H1 (cell line): ENCODE data around the gene CAPN15. TPM values are rescaled to one million over a fixed set of nuclear protein-coding genes. Genes with fewer than 3 reads are reported as not detected.

Source experiments
- CTCF ChIA-PET: fragments of 300-600 bp; sonication (Branson Sonifier 250); formaldehyde crosslinking; loops from one replicate; lab custom pipeline; 2021; ENCODE audit not compliant: partially characterized antibody; lab: Charles Lee
- POLR2A ChIA-PET: fragments of 300-600 bp; sonication (Branson Sonifier 250); formaldehyde crosslinking; loops from one replicate; lab custom pipeline; 2021; ENCODE audit warnings: inconsistent platforms; ENCODE audit not compliant: partially characterized antibody; lab: Charles Lee
- DNase-seq, 2 experiments: peaks; one replicate each; pipeline versions ENCODE4 v3.0.0 to v3.0.0-alpha.2; 2010 to 2022; ENCODE audit warnings: low spot score in 2 of 2, low read depth in 1 of 2, mixed read lengths in 1 of 2
- FAIRE-seq: peaks from 2 replicates; lab custom pipeline; 2011; peaks lifted over from hg19 to GRCh38; lab: Jason Lieb, UNC
- H2AFZ ChIP-seq: 2 replicates; pipeline ENCODE4 v1.8.1; 2012; ENCODE audit warnings: low read length, inconsistent platforms
- H2AK5ac ChIP-seq: 2 replicates; pipeline ENCODE4 v1.6.1; 2013; ENCODE audit warnings: low read depth, low read length
- H2BK120ac ChIP-seq: replicated peaks from 2 replicates; pipeline ENCODE3; 2013; ENCODE audit warnings: low read depth, low read length, inconsistent platforms
- H2BK12ac ChIP-seq: 2 replicates; pipeline ENCODE4 v1.6.1; 2013; ENCODE audit warnings: low read depth, low read length
- H2BK15ac ChIP-seq: 2 replicates; pipeline ENCODE4 v1.6.1; 2013; ENCODE audit warnings: low read length
- H2BK20ac ChIP-seq: 2 replicates; pipeline ENCODE4 v1.6.1; 2013; ENCODE audit warnings: low read length
- H2BK5ac ChIP-seq: 2 replicates; pipeline ENCODE4 v1.6.1; 2013; ENCODE audit warnings: low read depth, low read length
- H3K14ac ChIP-seq: 2 replicates; pipeline ENCODE4 v1.6.1; 2013; ENCODE audit warnings: inconsistent platforms; ENCODE audit not compliant: insufficient read length
- H3K18ac ChIP-seq: 2 replicates; pipeline ENCODE4 v1.6.1; 2013; ENCODE audit warnings: low read length; ENCODE audit errors: extremely low read depth
- H3K23ac ChIP-seq: 2 replicates; pipeline ENCODE4 v1.6.1; 2013; ENCODE audit warnings: inconsistent platforms; ENCODE audit not compliant: insufficient read length
- H3K23me2 ChIP-seq: 2 replicates; pipeline ENCODE4 v1.6.1; 2013; ENCODE audit warnings: low read depth, low read length
- H3K27ac ChIP-seq: 2 replicates; pipeline ENCODE4 v1.6.1; 2011; ENCODE audit warnings: low read depth, low read length, inconsistent platforms
- H3K27me3 ChIP-seq, 4 experiments: replicated peaks in 1 of 4; 1 replicate in 1 of 4; 2 replicates in 3 of 4; pipeline versions ENCODE4 v1.6.1 to v1.8.1; 2011 to 2013; ENCODE audit warnings: low read length in 3 of 4, mild to moderate bottlenecking in 3 of 4, inconsistent platforms in 2 of 4, mixed read lengths in 2 of 4, moderate library complexity in 1 of 4; ENCODE audit not compliant: control insufficient read depth in 3 of 4, insufficient read depth in 3 of 4; ENCODE audit errors: extremely low read depth in 1 of 4
- H3K36me3 ChIP-seq, 4 experiments: 2 replicates each; pipeline versions ENCODE4 v1.6.1 to v1.8.1; 2011 to 2013; ENCODE audit warnings: mild to moderate bottlenecking in 4 of 4, low read length in 3 of 4, moderate library complexity in 2 of 4, control low read depth in 1 of 4, inconsistent platforms in 1 of 4; ENCODE audit not compliant: insufficient read depth in 4 of 4, control insufficient read depth in 2 of 4
- H3K4ac ChIP-seq: replicated peaks from 2 replicates; pipeline ENCODE3; 2013; ENCODE audit warnings: low read length, low read depth, mixed read lengths, inconsistent platforms; ENCODE audit not compliant: insufficient read length
- H3K4me1 ChIP-seq, 4 experiments: replicated peaks in 1 of 4; 1 replicate in 1 of 4; 2 replicates in 3 of 4; pipeline versions ENCODE4 v1.6.1 to v1.8.1; 2011 to 2013; ENCODE audit warnings: low read length in 3 of 4, inconsistent platforms in 2 of 4, mixed read lengths in 1 of 4; ENCODE audit not compliant: insufficient read depth in 4 of 4, control insufficient read depth in 3 of 4
- H3K4me2 ChIP-seq, 2 experiments: 2 replicates each; pipeline versions ENCODE4 v1.6.1 to v1.8.1; 2011 to 2013; ENCODE audit warnings: low read depth in 2 of 2, low read length in 2 of 2, control low read depth in 1 of 2, inconsistent platforms in 1 of 2, mild to moderate bottlenecking in 1 of 2; ENCODE audit not compliant: insufficient read depth in 1 of 2
- H3K4me3 ChIP-seq, 4 experiments: fragments of 200-600, 300-600 bp in 1 of 4; sonication (generic), shearing (Covaris generic), sonication (Bioruptor Twin) in 1 of 4; 2 replicates each; pipeline versions ENCODE4 v1.5.1 to v1.8.1; 2011 to 2016; ENCODE audit warnings: low read length in 4 of 4, low read depth in 3 of 4, control low read depth in 2 of 4, inconsistent platforms in 2 of 4, mild to moderate bottlenecking in 2 of 4, mixed read lengths in 1 of 4, moderate library complexity in 1 of 4; ENCODE audit not compliant: insufficient read depth in 2 of 4; ENCODE audit errors: extremely low read depth in 1 of 4
- H3K56ac ChIP-seq: replicated peaks from 2 replicates; pipeline ENCODE3; 2013; ENCODE audit warnings: low read depth, mild to moderate bottlenecking, mixed read lengths, low read length, inconsistent platforms; ENCODE audit not compliant: insufficient read length
- H3K79me1 ChIP-seq: 2 replicates; pipeline ENCODE4 v1.6.1; 2013; ENCODE audit warnings: low read depth, low read length, control low read depth
- H3K79me2 ChIP-seq, 2 experiments: 2 replicates each; pipeline versions ENCODE4 v1.6.1 to v1.8.1; 2012 to 2013; ENCODE audit warnings: low read length in 2 of 2, mild to moderate bottlenecking in 2 of 2, inconsistent platforms in 1 of 2; ENCODE audit not compliant: insufficient read depth in 2 of 2, control insufficient read depth in 1 of 2
- H3K9ac ChIP-seq, 4 experiments: replicated peaks in 1 of 4; 1 replicate in 1 of 4; 2 replicates in 3 of 4; pipeline versions ENCODE4 v1.6.1 to v1.8.1; 2011 to 2013; ENCODE audit warnings: low read depth in 3 of 4, low read length in 3 of 4, control low read depth in 2 of 4, mild to moderate bottlenecking in 2 of 4, moderate library complexity in 2 of 4, inconsistent platforms in 1 of 4; ENCODE audit errors: extremely low read depth in 1 of 4
- H3K9me3 ChIP-seq, 2 experiments: 2 replicates each; pipeline versions ENCODE4 v1.6.1 to v1.8.1; 2012 to 2013; ENCODE audit warnings: mild to moderate bottlenecking in 2 of 2, moderate library complexity in 2 of 2, control low read depth in 1 of 2, inconsistent platforms in 1 of 2, low read depth in 1 of 2, low read length in 1 of 2, mixed read lengths in 1 of 2; ENCODE audit not compliant: insufficient read depth in 2 of 2
- H4K20me1 ChIP-seq, 2 experiments: replicated peaks in 1 of 2; 2 replicates each; pipeline versions ENCODE3 to v1.8.1; 2011 to 2013; ENCODE audit warnings: inconsistent platforms in 2 of 2, low read length in 2 of 2, mild to moderate bottlenecking in 1 of 2; ENCODE audit not compliant: insufficient read depth in 2 of 2, control insufficient read depth in 1 of 2
- H4K5ac ChIP-seq: 2 replicates; pipeline ENCODE4 v1.6.1; 2013; ENCODE audit warnings: low read length, low read depth, mixed read lengths, inconsistent platforms; ENCODE audit not compliant: insufficient read length
- H4K8ac ChIP-seq: 2 replicates; pipeline ENCODE4 v1.8.0; 2013; ENCODE audit warnings: mild to moderate bottlenecking, moderate library complexity, low read length, inconsistent platforms; ENCODE audit not compliant: insufficient read depth; ENCODE audit errors: extremely low read depth
- H4K91ac ChIP-seq: replicated peaks from 2 replicates; pipeline ENCODE3; 2013; ENCODE audit warnings: low read length, mixed read lengths, inconsistent platforms; ENCODE audit not compliant: insufficient read length
- JUN ChIP-seq: IDR thresholded peaks from 2 replicates; pipeline ENCODE4 v1.6.1; 2011; ENCODE audit warnings: low read depth, mild to moderate bottlenecking, improper control_type of control experiment, low read length
- RAD21 ChIP-seq, 2 experiments: IDR thresholded peaks in 1 of 2; conservative IDR thresholded peaks in 1 of 2; 2 replicates each; pipeline ENCODE4 v1.6.1; 2011; ENCODE audit warnings: low read depth in 2 of 2, low read length in 2 of 2, improper control_type of control experiment in 1 of 2, inconsistent platforms in 1 of 2, mild to moderate bottlenecking in 1 of 2, moderate library complexity in 1 of 2
- TEAD4 ChIP-seq: IDR thresholded peaks from 2 replicates; pipeline ENCODE4 v1.6.1; 2012; ENCODE audit warnings: low read depth, low read length, inconsistent platforms, mixed read lengths
- WGBS, 2 experiments: shearing (Covaris generic) in 1 of 2; methylation state at CpG; one replicate each; pipeline versions ENCODE4 v1.1.6 to v1.1.7; 2013 to 2015; ENCODE audit warnings: low lambda C conversion rate in 2 of 2, mixed read lengths in 2 of 2, inconsistent platforms in 1 of 2, low coverage in 1 of 2, missing lambda C conversion rate in 1 of 2; ENCODE audit not compliant: insufficient replicate concordance in 2 of 2, insufficient coverage in 1 of 2, insufficient read length in 1 of 2; ENCODE audit errors: extremely low coverage in 1 of 2, missing lambda C conversion rate in 1 of 2; 5-methylcytosine and 5-hydroxymethylcytosine counted together
- polyA plus RNA-seq, 7 experiments: library from polyadenylated mRNA; depleted of rRNA in 3 of 7; stranded (reverse) in 5 of 7; unstranded in 2 of 7; fragments of >200 nt in 5 of 7; fragments of 200-250 nt in 2 of 7; gene quantifications; 1 replicate in 5 of 7; 2 replicates in 1 of 7; 4 replicates in 1 of 7; pipeline versions ENCODE4 v1.2.1 to v1.2.3, GENCODE V29; 2011 to 2013; ENCODE audit warnings: missing spikeins in 2 of 7, mixed read lengths in 2 of 7
- total RNA-seq: library from RNA; stranded (reverse); fragmentation: NEBNext Ultra II Directional; extraction: Animal tissue kit (Norgen Biotek cat#: 25700); gene quantifications from 2 replicates; pipeline ENCODE4 v1.2.1, GENCODE V29; 2021

CAPN15 gene
- total and polyA plus RNA-seq, 2 of the 8 experiments (the other 6 are each of a cell fraction or from before 2014, with no cell fraction given), result 38.9 to 76.9 TPM

DNA sequence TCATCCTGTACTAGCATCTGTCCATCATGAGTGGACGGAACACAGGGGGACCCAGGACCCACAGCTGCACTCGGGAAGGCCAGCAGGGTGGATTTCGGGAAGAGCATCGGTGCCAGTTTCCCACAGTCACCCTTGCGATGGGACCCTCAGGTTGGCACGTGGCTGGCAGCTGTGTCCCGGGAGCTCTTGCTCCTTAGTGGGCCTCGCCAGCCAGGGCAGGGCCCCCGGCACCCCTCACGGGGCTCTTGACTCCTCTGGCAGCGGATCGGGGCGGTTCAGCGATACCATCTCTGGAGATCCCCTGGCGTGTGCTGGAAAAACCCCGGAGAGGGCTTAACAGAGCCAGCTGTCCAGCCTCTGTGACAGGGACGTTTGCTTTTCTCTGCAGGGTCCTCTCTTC lies 9.2 kb downstream of the CAPN15 start:
- Histone ChIP-seq H4K20me1 (peaks cover 7 to 26% of the 10 kb centered on the region in 2 experiments), H3K4ac (no peak overlapping the region), H3K79me1 (peaks cover 16% of the 10 kb centered on the region), H3K27me3 (no peaks in the 10 kb centered on the region), H2BK12ac (no peak overlapping the region), H3K9me3 (no peaks in the 10 kb centered on the region), H2AK5ac (no peak overlapping the region), H3K79me2 (peaks cover 0 to 37% of the 10 kb centered on the region in 2 experiments; a peak in 3 of 4 replicates), H4K8ac (no peak overlapping the region), H3K56ac (no peak overlapping the region), H2BK5ac (no peak overlapping the region), H3K27ac (no peak overlapping the region), H3K4me3 (no peak overlapping the region), H2BK15ac (no peak overlapping the region), H3K18ac (no peak overlapping the region), H4K91ac (no peak overlapping the region), H3K9ac (no peak overlapping the region), H3K23me2 (no peaks in the 10 kb centered on the region), H3K4me2 (no peak overlapping the region), H2BK120ac (no peak overlapping the region), H3K4me1 (no peaks in the 10 kb centered on the region; a peak in 2 of 7 replicates), H3K14ac (no peak overlapping the region), H2AFZ (no peak overlapping the region), H3K23ac (no peak overlapping the region), H3K36me3 (no peaks in the 10 kb centered on the region; a peak in 2 of 8 replicates), H2BK20ac (no peak overlapping the region), H4K5ac (no peak overlapping the region)
- FAIRE-seq, result no peak
- POLR2A ChIA-PET, result interaction anchor here (0.5 to 1.9 kb wide), 4 partner anchors 10 to 136 kb away, joined by 3 to 6 read pairs (median 3); partner anchors contain the start of gene CAPN15
- CTCF ChIA-PET, result interaction anchor here (0.6 to 1.7 kb wide), 6 partner anchors 10 to 215 kb away, joined by 3 to 10 read pairs (median 3); no protein-coding TSS in a partner anchor
- TF ChIP-seq JUN (no peak), RAD21 (IDR thresholded peaks at IDR 0.05 in 1 of 2, conservative IDR thresholded peaks at IDR 0.05 in 1 of 2; ENCODE audit: low read depth in 2 of 2, low read length in 2 of 2) (no peak), TEAD4 (no peak)
- no peak for DNase-seq
- 91% methylated on average over 16 of the region's 17 CpGs; no CpG with 5 or more reads in 1 of the 2 experiments for WGBS, 2 experiments
